Measurements from ENCODE around the gene ASNSD1.
"Not testable (repeated sequence)": the region's sequence is repeated elsewhere in the genome, so short reads cannot be mapped to it uniquely, and the experiment has no call there.

ASNSD1 gene

DNA sequence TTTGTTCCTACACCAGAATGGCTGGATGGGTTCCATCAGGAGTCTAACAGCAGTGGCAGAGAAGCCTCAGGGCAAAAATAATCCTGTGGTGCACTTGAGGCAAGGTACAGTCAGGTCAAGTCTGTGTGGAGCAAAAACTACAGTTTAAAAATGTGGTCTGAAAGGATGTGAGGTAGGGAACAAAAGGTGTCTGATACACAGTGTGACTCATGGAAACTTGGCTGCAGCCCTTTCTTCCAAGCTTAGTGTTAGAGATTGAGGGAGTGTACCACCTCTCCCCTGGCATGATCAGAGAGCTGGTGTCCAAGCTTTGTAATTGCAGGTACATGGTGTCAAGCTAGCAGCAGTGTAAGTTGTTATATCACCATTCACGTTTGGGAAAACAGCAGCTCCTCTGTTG, 22.1 kb downstream of the ASNSD1 start:
- ChIA-PET CTCF (interaction anchor here (1.0 kb wide), 1 partner anchor 23 kb away, joined by 3 read pairs; no protein-coding TSS in a partner anchor), POLR2A (ENCODE audit: low non-redundant PET) (no interaction called here)
- TF ChIP-seq CTCF (conservative IDR thresholded peaks at IDR 0.05; ENCODE audit: low read depth): no peak
- DNase-seq (ENCODE audit: low spot score): no peak
- no peak overlapping the region for H3K27ac ChIP-seq

DNA sequence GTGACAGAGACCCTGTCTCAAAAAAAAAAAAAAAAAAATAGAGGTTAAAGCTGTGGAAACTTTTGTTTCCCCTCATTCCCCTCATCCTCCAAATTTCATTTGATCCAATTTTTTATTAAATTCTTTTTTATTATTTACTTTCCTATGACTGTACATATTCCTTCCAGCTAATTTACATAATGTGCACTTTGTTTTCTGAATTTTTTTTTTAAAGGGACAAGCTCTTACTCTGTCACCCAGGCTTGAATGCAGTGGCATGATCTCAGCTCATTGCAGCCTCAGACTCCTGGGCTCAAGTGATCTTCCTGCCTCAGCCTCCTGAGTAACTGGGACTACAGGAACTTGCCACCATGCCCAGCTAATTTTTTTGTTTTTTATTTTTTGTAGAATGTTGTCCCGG, 23.6 kb downstream of the ASNSD1 start:
- no peak for TF ChIP-seq CTCF (conservative IDR thresholded peaks at IDR 0.05; ENCODE audit: low read depth)
- ChIA-PET CTCF (no interaction called here), POLR2A (ENCODE audit: low non-redundant PET) (no interaction called here)
- H3K27ac ChIP-seq: no peak overlapping the region
- DNase-seq (ENCODE audit: low spot score): no peak

GRCh38 chr2:189685540-189686229, 24.4 kb downstream of the ASNSD1 start:
- DNase-seq (ENCODE audit: low spot score): no peak
- ChIA-PET POLR2A (ENCODE audit: low non-redundant PET) (no interaction called here), CTCF (no interaction called here)
- no peak for TF ChIP-seq CTCF (conservative IDR thresholded peaks at IDR 0.05; ENCODE audit: low read depth)
- H3K27ac ChIP-seq: no peak overlapping the region

- DNase-seq (ENCODE audit: low spot score); POLR2A ChIA-PET (ENCODE audit: low non-redundant PET); H3K27ac ChIP-seq: not testable (repeated sequence)
- CTCF ChIA-PET: interaction anchor here (1.6 kb wide), 1 partner anchor 27 kb away, joined by 3 read pairs; the partner anchor contains the start of gene ASNSD1
Measured at GRCh38 chr2:189687796-189688195, 26.5 kb downstream of the ASNSD1 start.

- DNase-seq (ENCODE audit: low spot score): no peak
- CTCF ChIA-PET: interaction anchor here (0.6 to 1.1 kb wide), 3 partner anchors 42 to 193 kb away, joined by 3 to 4 read pairs (median 4); no protein-coding TSS in a partner anchor
- H3K27ac ChIP-seq: no peak overlapping the region
- TF ChIP-seq CTCF (conservative IDR thresholded peaks at IDR 0.05; ENCODE audit: low read depth): no peak
- POLR2A ChIA-PET (ENCODE audit: low non-redundant PET): no interaction called here
Measured at GRCh38 chr2:189696223-189696622, 35.0 kb downstream of the ASNSD1 start.

GRCh38 chr2:189698020-189698887, 37.0 kb downstream of the ASNSD1 start:
- CTCF ChIA-PET: interaction anchor here (0.7 to 1.1 kb wide), 5 partner anchors 9 to 43 kb away, joined by 3 to 9 read pairs (median 4); partner anchors contain the start of genes ANKAR and ASNSD1
- no peak overlapping the region for H3K27ac ChIP-seq
- TF ChIP-seq CTCF (conservative IDR thresholded peaks at IDR 0.05; ENCODE audit: low read depth): peak; percentile 67
- peak; percentile 22 for DNase-seq (ENCODE audit: low spot score)
- POLR2A ChIA-PET (ENCODE audit: low non-redundant PET): no interaction called here
